ENCODE results near the gene CCDC13. TPM values are rescaled to one million over a fixed set of nuclear protein-coding genes. Genes with fewer than 3 reads are reported as not detected.

Gene CCDC13
- total and polyA plus RNA-seq, 2 donors (not counting 3 experiments of a cell fraction or from before 2014, with no cell fraction given), result 0.36 to 0.82 TPM

GRCh38 chr3:42807929-42808328, 34.9 kb upstream of the CCDC13 start:
- H3K27me3 ChIP-seq (ENCODE audit: control insufficient read depth in 2 of 2, insufficient read depth in 2 of 2, low read length in 2 of 2), result peaks cover 2 to 13% of the 10 kb centered on the region in 2 experiments
- H3K4me2 ChIP-seq (ENCODE audit: insufficient read depth, low read length), result no peak overlapping the region
- H3K36me3 ChIP-seq (ENCODE audit: control insufficient read depth in 2 of 2, extremely low read depth in 1 of 2, insufficient read depth in 2 of 2, low read length in 2 of 2), result no peaks in the 10 kb centered on the region
- peaks cover 6% of the 10 kb centered on the region for H3K4me1 ChIP-seq (ENCODE audit: control insufficient read depth, extremely low read depth, insufficient read depth, low read length)
- peaks cover 11% of the 10 kb centered on the region for H3K79me2 ChIP-seq (ENCODE audit: control insufficient read depth, insufficient read depth, low read length)
- H3K9ac ChIP-seq (replicated peaks; ENCODE audit: extremely low read depth, insufficient read depth, low read length), result no peak overlapping the region
- no peak overlapping the region for H3K27ac ChIP-seq (ENCODE audit: insufficient read depth, low read depth, low read length)
- no peaks in the 10 kb centered on the region for H4K20me1 ChIP-seq (replicated peaks; ENCODE audit: control insufficient read depth, extremely low read depth, insufficient read depth, low read length)
- H3K4me3 ChIP-seq (replicated peaks in 1 of 3; ENCODE audit: insufficient read depth in 1 of 3, low read depth in 1 of 3, low read length in 3 of 3), result no peak overlapping the region
- TF ChIP-seq GATA2 (IDR thresholded peaks at IDR 0.05; ENCODE audit: insufficient read depth, insufficient read length, low read depth, low read length) (no peak), MYC (IDR thresholded peaks at IDR 0.05; ENCODE audit: low read depth, low read length) (no peak), POLR2AphosphoS5 (IDR thresholded peaks at IDR 0.05; ENCODE audit: insufficient read depth, low read depth, low read length) (no peak), FOS (IDR thresholded peaks at IDR 0.05; ENCODE audit: borderline replicate concordance, insufficient read depth, low read length) (no peak), EZH2 (IDR thresholded peaks at IDR 0.05; ENCODE audit: borderline replicate concordance, low read depth, low read length, severe bottlenecking) (no peak), POLR2A (IDR thresholded peaks at IDR 0.05; ENCODE audit: low read depth, low read length) (no peak), MAX (IDR thresholded peaks at IDR 0.05; ENCODE audit: insufficient read depth, insufficient read length) (no peak), JUN (IDR thresholded peaks at IDR 0.05; ENCODE audit: borderline replicate concordance, insufficient read depth, insufficient read length, low read depth) (no peak), CTCF (IDR thresholded peaks at IDR 0.05; ENCODE audit: extremely low read depth in 1 of 2, insufficient read depth in 1 of 2, low read depth in 1 of 2, low read length in 2 of 2) (no peak)
- intact Hi-C loops (cut with micrococcal nuclease), result no loop called here
- CTCF ChIA-PET, result interaction anchor here (2.1 to 5.5 kb wide), 3 partner anchors 9 to 32 kb away, joined by 5 to 24 read pairs (median 7); no protein-coding TSS in a partner anchor
- BruUV-seq (replicated peaks), result no TSS peak
- dilution Hi-C loops (cut with MboI; ENCODE audit: extremely low pct_ligation_motif_present, low sequenced_read_pairs), result no loop called here
- H3K9me1 ChIP-seq (replicated peaks; ENCODE audit: control insufficient read depth, extremely low read depth, insufficient read depth, low read length), result no peaks in the 10 kb centered on the region
- POLR2A ChIA-PET, result no interaction called here
- H2AFZ ChIP-seq (ENCODE audit: low read depth, low read length), result no peak overlapping the region
- no peak for FAIRE-seq
- H3K9me3 ChIP-seq (replicated peaks; ENCODE audit: control insufficient read depth, insufficient read depth, low read length), result no peaks in the 10 kb centered on the region
- DNase-seq (ENCODE audit: low read depth, low spot score), result no peak

Measured in endothelial cell of umbilical vein (primary cell).